ENCODE results near the gene SLC3A2. TPM values are rescaled to one million over a fixed set of nuclear protein-coding genes. Genes with fewer than 3 reads are reported as not detected.

SLC3A2 gene
- total RNA-seq, 1 donor from 2014 or later: 1,548 TPM

DNA sequence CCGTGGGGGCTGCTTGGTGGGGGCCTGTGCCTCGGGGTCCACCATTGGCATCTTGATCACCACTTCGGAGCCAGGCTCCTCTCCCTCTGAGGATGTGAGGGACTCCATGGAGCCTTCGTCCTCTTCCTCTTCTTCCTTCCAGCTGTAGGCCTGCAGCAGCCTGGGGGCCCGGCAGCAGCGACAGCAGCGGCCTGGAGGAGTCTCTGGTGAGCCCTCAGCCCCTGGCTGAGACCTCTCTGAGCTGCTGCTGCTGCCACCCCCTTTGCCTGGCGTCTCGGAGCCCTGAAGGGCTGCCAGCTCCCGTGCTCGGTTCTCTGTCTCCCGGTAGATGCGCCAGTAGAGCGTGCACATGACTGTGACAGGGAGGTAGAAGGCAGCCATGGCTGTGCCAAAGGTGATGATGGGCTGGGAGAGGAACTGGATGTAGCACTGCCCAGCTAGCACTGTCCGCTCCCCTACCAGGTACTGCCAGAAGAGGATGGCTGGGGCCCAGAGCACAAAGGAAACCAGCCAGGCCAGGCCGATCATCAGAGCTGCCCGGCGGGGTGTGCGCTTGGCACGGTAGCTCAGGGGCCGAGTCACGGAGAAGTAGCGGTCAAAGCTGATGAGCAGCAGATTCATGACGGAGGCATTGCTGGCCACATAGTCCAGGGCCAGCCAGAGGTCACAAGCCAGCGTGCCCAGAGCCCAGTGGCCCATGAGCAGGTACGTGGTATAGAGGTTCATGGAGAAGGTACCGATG is 29.6 kb downstream of the SLC3A2 start:
- DNase-seq (ENCODE audit: low read depth) (no peak), FAIRE-seq (peak; percentile 64)
- TF ChIP-seq, protein P1, sequence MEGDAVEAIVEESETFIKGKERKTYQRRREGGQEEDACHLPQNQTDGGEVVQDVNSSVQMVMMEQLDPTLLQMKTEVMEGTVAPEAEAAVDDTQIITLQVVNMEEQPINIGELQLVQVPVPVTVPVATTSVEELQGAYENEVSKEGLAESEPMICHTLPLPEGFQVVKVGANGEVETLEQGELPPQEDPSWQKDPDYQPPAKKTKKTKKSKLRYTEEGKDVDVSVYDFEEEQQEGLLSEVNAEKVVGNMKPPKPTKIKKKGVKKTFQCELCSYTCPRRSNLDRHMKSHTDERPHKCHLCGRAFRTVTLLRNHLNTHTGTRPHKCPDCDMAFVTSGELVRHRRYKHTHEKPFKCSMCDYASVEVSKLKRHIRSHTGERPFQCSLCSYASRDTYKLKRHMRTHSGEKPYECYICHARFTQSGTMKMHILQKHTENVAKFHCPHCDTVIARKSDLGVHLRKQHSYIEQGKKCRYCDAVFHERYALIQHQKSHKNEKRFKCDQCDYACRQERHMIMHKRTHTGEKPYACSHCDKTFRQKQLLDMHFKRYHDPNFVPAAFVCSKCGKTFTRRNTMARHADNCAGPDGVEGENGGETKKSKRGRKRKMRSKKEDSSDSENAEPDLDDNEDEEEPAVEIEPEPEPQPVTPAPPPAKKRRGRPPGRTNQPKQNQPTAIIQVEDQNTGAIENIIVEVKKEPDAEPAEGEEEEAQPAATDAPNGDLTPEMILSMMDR (IDR thresholded peaks at IDR 0.05; ENCODE audit: insufficient read depth, low read length, severe bottlenecking): no peak

GRCh38 chr11:62911137-62912130 is 30.7 kb downstream of the SLC3A2 start:
- DNase-seq (ENCODE audit: low read depth): no peak
- no peaks in the 10 kb centered on the region for H3K27me3 ChIP-seq (ENCODE audit: control insufficient read depth, insufficient read depth, low read length)
- TF ChIP-seq, protein P1 (IDR thresholded peaks at IDR 0.05; ENCODE audit: insufficient read depth, low read length, severe bottlenecking): no peak
- H3K4me3 ChIP-seq (ENCODE audit: low read depth, low read length): no peak overlapping the region
- H3K36me3 ChIP-seq (ENCODE audit: control insufficient read depth, insufficient read depth, low read length): no peaks in the 10 kb centered on the region
- FAIRE-seq: no peak

More for the DNA sequence above, 29.6 kb downstream of the SLC3A2 start:
- Histone ChIP-seq H3K27me3 (ENCODE audit: control insufficient read depth, insufficient read depth, low read length) (no peaks in the 10 kb centered on the region), H3K4me3 (ENCODE audit: low read depth, low read length) (no peak overlapping the region), H3K36me3 (ENCODE audit: control insufficient read depth, insufficient read depth, low read length) (no peaks in the 10 kb centered on the region)

GRCh38 chr11:62912268-62912667 is 31.6 kb downstream of the SLC3A2 start:
- no peaks in the 10 kb centered on the region for H3K36me3 ChIP-seq (ENCODE audit: control insufficient read depth, insufficient read depth, low read length)
- DNase-seq (ENCODE audit: low read depth) (no peak), FAIRE-seq (no peak)
- H3K4me3 ChIP-seq (ENCODE audit: low read depth, low read length): no peak overlapping the region
- TF ChIP-seq, protein P1 (IDR thresholded peaks at IDR 0.05; ENCODE audit: insufficient read depth, low read length, severe bottlenecking): no peak
- no peaks in the 10 kb centered on the region for H3K27me3 ChIP-seq (ENCODE audit: control insufficient read depth, insufficient read depth, low read length)

GRCh38 chr11:62914416-62914815 is 33.7 kb downstream of the SLC3A2 start:
- Histone ChIP-seq H3K36me3 (ENCODE audit: control insufficient read depth, insufficient read depth, low read length) (no peaks in the 10 kb centered on the region), H3K4me3 (ENCODE audit: low read depth, low read length) (no peak overlapping the region), H3K27me3 (ENCODE audit: control insufficient read depth, insufficient read depth, low read length) (no peaks in the 10 kb centered on the region)
- DNase-seq (ENCODE audit: low read depth) (no peak), FAIRE-seq (no peak)
- TF ChIP-seq, protein P1 (IDR thresholded peaks at IDR 0.05; ENCODE audit: insufficient read depth, low read length, severe bottlenecking): no peak

DNA sequence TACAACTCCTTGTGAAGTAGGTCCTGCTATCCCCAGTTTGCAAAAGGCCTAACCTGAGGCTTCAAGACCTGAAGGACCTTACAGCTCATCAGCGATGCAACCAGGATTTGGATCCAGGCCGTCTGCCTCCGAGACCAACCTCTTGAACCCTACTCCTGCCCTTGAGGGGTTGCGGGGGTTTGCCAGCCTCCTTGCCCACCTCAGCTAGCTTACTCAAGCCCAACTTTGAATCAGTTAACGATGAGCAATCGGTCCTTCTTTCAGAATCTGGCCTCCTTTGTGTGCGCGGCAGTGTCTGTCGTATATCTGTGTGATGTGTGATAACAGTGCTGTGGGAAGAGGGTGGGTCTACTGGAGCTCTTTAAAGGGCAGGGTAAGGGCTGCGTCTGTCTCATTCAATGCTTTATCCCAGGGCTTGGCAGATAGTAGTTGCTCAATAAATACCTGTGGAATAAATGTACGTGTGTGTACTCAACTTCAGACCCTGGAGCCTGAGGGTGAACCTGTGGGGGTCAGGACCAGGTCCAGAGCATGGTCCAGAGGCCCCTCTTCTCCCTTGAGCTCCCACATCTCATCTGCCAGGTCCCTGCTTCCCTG is 37.3 kb downstream of the SLC3A2 start:
- Histone ChIP-seq H3K4me3 (ENCODE audit: low read depth, low read length) (no peak overlapping the region), H3K27me3 (ENCODE audit: control insufficient read depth, insufficient read depth, low read length) (peaks cover 17% of the 10 kb centered on the region), H3K36me3 (ENCODE audit: control insufficient read depth, insufficient read depth, low read length) (no peaks in the 10 kb centered on the region)
- no peak for FAIRE-seq
- TF ChIP-seq, protein P1 (IDR thresholded peaks at IDR 0.05; ENCODE audit: insufficient read depth, low read length, severe bottlenecking): no peak
- DNase-seq (ENCODE audit: low read depth): no peak

All from bronchial epithelial cell (primary cell).